Measurements from ENCODE around the gene LEAP2. TPM values are rescaled to one million over a fixed set of nuclear protein-coding genes. Genes with fewer than 3 reads are reported as not detected.

LEAP2 gene
- polyA plus RNA-seq, 1 experiment: 0.31 TPM

DNA sequence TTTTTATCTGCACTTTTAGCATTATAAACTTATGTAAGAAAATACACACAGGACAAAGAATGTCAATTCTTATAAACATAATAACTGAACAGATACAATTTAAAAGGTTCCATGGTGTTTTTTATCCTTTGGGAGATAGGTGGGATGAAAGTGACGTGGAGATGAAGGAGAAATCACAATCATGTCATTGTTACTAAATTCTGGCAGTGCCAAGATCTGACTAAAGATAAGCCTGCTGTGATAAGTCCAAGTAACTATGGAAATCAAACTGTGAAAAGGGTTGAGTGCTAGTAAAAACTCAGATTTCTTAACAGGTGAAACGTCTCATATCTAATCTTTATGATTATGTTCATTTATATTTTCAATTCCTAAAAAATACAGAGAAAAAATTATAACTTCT lies 11.1 kb downstream of the LEAP2 start:
- Histone ChIP-seq H3K36me3 (ENCODE audit: control insufficient read depth, insufficient read depth, low read length) (peaks cover 10% of the 10 kb centered on the region), H3K4me3 (ENCODE audit: low read depth, low read length) (no peak overlapping the region), H3K27me3 (ENCODE audit: control insufficient read depth, insufficient read depth, low read length) (no peaks in the 10 kb centered on the region)
- ChIA-PET POLR2A (no interaction called here), CTCF (interaction anchor here (0.7 to 8.2 kb wide), 5 partner anchors 11 to 60 kb away, joined by 3 to 111 read pairs (median 5); partner anchors contain the start of genes GDF9, SHROOM1 and UQCRQ)
- TF ChIP-seq, protein P1, sequence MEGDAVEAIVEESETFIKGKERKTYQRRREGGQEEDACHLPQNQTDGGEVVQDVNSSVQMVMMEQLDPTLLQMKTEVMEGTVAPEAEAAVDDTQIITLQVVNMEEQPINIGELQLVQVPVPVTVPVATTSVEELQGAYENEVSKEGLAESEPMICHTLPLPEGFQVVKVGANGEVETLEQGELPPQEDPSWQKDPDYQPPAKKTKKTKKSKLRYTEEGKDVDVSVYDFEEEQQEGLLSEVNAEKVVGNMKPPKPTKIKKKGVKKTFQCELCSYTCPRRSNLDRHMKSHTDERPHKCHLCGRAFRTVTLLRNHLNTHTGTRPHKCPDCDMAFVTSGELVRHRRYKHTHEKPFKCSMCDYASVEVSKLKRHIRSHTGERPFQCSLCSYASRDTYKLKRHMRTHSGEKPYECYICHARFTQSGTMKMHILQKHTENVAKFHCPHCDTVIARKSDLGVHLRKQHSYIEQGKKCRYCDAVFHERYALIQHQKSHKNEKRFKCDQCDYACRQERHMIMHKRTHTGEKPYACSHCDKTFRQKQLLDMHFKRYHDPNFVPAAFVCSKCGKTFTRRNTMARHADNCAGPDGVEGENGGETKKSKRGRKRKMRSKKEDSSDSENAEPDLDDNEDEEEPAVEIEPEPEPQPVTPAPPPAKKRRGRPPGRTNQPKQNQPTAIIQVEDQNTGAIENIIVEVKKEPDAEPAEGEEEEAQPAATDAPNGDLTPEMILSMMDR (IDR thresholded peaks at IDR 0.05; ENCODE audit: insufficient read depth, low read depth, low read length): no peak
- no peak for DNase-seq (ENCODE audit: low read depth)

DNA sequence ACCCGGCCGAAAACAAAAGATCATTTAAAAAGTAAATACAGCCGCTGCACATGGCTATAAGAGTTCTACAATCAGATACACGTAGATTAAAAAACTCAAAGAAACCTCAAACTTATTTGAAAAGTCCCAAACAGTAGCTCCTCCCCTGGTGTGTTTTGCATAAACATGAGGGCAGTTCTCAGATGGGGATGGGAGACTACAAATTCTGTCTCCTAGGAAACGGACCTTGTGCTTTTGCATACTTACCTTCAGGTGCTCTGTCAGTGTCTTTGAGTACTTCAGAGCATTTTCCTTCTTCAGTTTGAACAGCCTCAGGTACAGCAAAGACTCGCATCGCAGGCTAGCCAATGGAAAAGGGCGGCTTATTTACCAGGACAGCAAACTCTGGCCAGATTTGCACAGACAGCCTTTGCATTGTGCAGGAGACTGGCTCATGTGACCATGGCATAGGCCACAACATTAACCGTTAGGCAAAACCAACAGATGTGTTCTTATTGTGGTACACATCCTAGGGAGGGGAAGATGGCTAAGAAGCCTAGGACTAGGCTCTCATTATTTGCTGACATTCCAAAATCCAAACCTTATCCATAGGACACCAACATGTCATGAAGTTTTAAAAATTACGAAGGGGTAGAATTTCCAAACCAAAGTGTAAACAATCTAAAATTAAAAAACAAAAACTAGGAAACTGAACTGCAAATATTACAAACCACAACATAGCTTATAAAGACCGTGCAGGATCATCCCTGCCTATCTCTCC lies 12.8 kb downstream of the LEAP2 start:
- CTCF ChIA-PET: interaction anchor here (0.6 to 8.2 kb wide), 3 partner anchors 14 to 498 kb away, joined by 3 to 111 read pairs (median 3); partner anchors contain the start of gene SHROOM1
- POLR2A ChIA-PET: no interaction called here
- peaks cover 10% of the 10 kb centered on the region for H3K36me3 ChIP-seq (ENCODE audit: control insufficient read depth, insufficient read depth, low read length)

DNA sequence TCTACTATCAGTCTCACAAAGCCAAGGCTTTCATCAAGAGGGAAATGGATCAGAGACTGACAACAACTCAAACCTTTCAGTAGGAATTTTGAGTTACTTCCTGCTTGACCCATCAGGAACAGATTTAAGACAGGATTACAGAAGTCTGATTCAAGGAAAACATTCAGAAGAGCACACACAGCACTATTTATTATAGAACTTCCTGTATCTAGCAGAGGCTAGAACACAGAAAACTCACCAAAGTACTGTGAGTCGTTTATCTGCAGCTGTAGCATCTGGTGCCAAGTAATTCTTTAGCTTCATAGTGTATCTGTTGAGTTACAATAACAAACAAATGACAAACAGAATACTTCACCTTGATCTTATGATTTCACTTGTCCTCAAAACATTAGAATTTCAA lies 13.8 kb downstream of the LEAP2 start:
- no peak overlapping the region for H3K4me3 ChIP-seq (ENCODE audit: low read depth, low read length)
- CTCF ChIA-PET: interaction anchor here (1.1 to 8.2 kb wide), 3 partner anchors 10 to 57 kb away, joined by 3 to 111 read pairs (median 3); partner anchors contain the start of gene SHROOM1
- TF ChIP-seq, protein P1 (IDR thresholded peaks at IDR 0.05; ENCODE audit: insufficient read depth, low read depth, low read length): no peak
- peaks cover 11% of the 10 kb centered on the region for H3K36me3 ChIP-seq (ENCODE audit: control insufficient read depth, insufficient read depth, low read length)
- POLR2A ChIA-PET: no interaction called here
- DNase-seq (ENCODE audit: low read depth): no peak
- no peaks in the 10 kb centered on the region for H3K27me3 ChIP-seq (ENCODE audit: control insufficient read depth, insufficient read depth, low read length)

More for the DNA sequence above, 12.8 kb downstream of the LEAP2 start:
- DNase-seq (ENCODE audit: low read depth): no peak
- no peak overlapping the region for H3K4me3 ChIP-seq (ENCODE audit: low read depth, low read length)
- no peaks in the 10 kb centered on the region for H3K27me3 ChIP-seq (ENCODE audit: control insufficient read depth, insufficient read depth, low read length)
- TF ChIP-seq, protein P1 (IDR thresholded peaks at IDR 0.05; ENCODE audit: insufficient read depth, low read depth, low read length): no peak

DNA sequence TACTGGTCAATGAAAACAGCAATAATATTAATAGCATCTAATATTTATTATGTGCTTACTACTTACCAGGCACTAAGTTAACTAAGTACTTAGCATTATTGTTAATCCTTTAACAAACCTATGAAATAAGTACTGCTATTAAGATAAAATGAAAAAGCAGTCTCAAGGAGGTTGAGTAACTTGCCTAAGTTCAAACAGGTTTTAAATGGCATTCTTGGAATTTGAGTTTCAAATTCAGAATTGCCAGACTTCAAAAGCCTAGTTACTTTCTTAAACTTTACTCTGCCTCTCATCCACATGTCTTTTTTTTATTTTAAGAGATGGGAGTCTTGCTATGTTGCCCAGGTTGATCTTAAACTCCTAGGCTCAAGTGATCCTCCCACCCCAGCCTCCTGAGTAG lies 16.0 kb downstream of the LEAP2 start:
- peaks cover 14% of the 10 kb centered on the region for H3K36me3 ChIP-seq (ENCODE audit: control insufficient read depth, insufficient read depth, low read length)
- POLR2A ChIA-PET: no interaction called here

DNA sequence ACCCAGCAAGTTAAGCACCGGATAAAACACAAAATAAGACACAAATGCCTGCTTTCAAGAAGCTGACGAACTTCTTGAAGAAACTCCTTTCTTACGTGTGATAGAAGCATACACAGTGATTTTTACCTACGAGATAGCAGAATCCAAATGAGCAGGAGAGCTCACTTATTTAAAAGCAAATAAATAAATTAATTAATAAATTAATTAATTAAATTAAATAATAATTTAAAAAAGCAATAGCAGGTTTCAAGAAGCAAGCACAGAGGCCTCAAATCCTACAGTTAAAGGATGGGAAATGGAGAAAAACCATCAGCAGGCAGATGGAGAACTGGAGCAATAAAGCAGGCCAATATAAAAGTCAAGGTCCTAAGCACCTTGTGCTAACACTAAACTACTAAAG lies 17.3 kb downstream of the LEAP2 start:
- peaks cover 15% of the 10 kb centered on the region for H3K36me3 ChIP-seq (ENCODE audit: control insufficient read depth, insufficient read depth, low read length)
- TF ChIP-seq, protein P1 (IDR thresholded peaks at IDR 0.05; ENCODE audit: insufficient read depth, low read depth, low read length): no peak
- no peaks in the 10 kb centered on the region for H3K27me3 ChIP-seq (ENCODE audit: control insufficient read depth, insufficient read depth, low read length)
- ChIA-PET CTCF (interaction anchor here (1.6 to 1.8 kb wide), 4 partner anchors 8 to 61 kb away, joined by 4 to 6 read pairs (median 6); partner anchors contain the start of gene SHROOM1), POLR2A (no interaction called here)
- no peak for DNase-seq (ENCODE audit: low read depth)
- no peak overlapping the region for H3K4me3 ChIP-seq (ENCODE audit: low read depth, low read length)

More for the DNA sequence above, 16.0 kb downstream of the LEAP2 start:
- no peak overlapping the region for H3K4me3 ChIP-seq (ENCODE audit: low read depth, low read length)
- TF ChIP-seq, protein P1 (IDR thresholded peaks at IDR 0.05; ENCODE audit: insufficient read depth, low read depth, low read length): no peak
- no peaks in the 10 kb centered on the region for H3K27me3 ChIP-seq (ENCODE audit: control insufficient read depth, insufficient read depth, low read length)
- CTCF ChIA-PET: interaction anchor here (1.0 to 8.2 kb wide), 2 partner anchors 59 to 136 kb away, joined by 3 to 111 read pairs; partner anchors contain the start of gene SHROOM1
- DNase-seq (ENCODE audit: low read depth): no peak

Measured in BJ (cell line).